ENCODE measurements around the gene GRPEL1. TPM values are rescaled to one million over a fixed set of nuclear protein-coding genes. Genes with fewer than 3 reads are reported as not detected.

The GRPEL1 gene
- total RNA-seq, 1 experiment from 2014 or later = 40.7 TPM

DNA sequence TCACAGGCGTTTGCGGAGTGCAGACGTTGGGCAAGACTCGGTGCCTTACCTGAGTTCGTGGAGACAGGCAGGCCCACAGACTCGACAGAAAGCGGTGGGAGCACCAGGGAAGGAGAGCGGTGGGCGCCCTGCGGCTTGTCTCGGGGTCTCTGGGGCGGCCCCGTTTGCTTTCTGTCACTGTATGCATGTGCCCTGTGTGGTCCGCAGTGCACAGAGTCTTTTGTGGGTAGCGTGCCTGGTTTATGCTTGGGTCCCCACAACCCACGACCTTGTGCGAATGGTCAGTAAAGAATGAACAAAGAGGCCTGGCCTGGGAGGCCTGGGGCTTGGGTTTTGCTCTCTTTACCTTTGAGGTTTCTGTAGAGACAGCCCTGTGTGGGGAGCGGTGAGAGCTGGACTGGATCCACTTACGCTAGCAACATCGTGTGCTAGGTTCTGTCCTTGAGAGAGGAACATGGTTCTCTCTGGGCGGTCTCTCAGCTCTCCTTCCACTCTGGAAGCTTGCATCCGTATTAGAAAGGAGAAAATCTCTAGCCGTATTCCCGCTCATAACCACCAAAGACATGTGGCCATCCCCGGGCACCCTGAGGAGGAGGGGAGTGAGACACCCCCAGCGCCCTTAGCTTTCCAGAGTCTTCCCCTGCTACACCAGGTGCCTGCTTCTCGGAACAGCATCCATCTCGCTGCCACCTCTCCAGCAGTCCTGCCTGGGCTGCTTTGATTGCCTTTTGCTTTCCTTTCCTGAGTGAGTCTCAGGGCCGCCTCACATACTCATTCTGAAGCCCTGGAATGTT is 23.5 kb downstream of the GRPEL1 start:
- no peak overlapping the region for H3K23ac ChIP-seq (ENCODE audit: insufficient read length, low read depth, low read length)
- H3K23me2 ChIP-seq (ENCODE audit: insufficient read length, low read depth, low read length, poor library complexity, severe bottlenecking) = peaks cover 19% of the 10 kb centered on the region
- H3K18ac ChIP-seq (ENCODE audit: insufficient read length, low read depth, low read length) = no peak overlapping the region
- Mint-ChIP-seq H3K9me3 (no peaks in the 10 kb centered on the region), H3K27me3 (ENCODE audit: low read depth) (peaks cover 33% of the 10 kb centered on the region), H3K4me3 (peak overlapping the region; percentile 75 to 85), H3K4me1 (peaks cover 33 to 40% of the 10 kb centered on the region in 2 experiments), H3K36me3 (ENCODE audit: insufficient read depth in 1 of 3, low read depth in 3 of 3) (no peaks in the 10 kb centered on the region; a peak in 2 of 7 replicates), H3K27ac (peak overlapping the region in 1 of 3 experiments; percentile 78; a peak in 1 of 7 replicates)
- H3K79me2 ChIP-seq (ENCODE audit: insufficient read depth, low read length) = peaks cover 10% of the 10 kb centered on the region
- no peak overlapping the region for H3K27ac ChIP-seq (ENCODE audit: insufficient read length, low read depth, low read length)
- peaks cover 12% of the 10 kb centered on the region; the same call in 1 of the 2 replicates for H3K27me3 ChIP-seq (ENCODE audit: insufficient read depth, low read length)
- no peak overlapping the region for H3T11ph ChIP-seq (ENCODE audit: low read length)
- no peak overlapping the region for H2AK5ac ChIP-seq (ENCODE audit: insufficient read length, low read length)
- no peak overlapping the region for H2BK12ac ChIP-seq (ENCODE audit: insufficient read length, low read depth, low read length)
- H3K4ac ChIP-seq (ENCODE audit: low read depth, low read length) = no peak overlapping the region
- H3K9ac ChIP-seq (ENCODE audit: extremely low read depth, insufficient read length, low read length) = peak overlapping the region; percentile 62
- no peak overlapping the region for H2BK15ac ChIP-seq (ENCODE audit: low read depth, low read length)
- WGBS (ENCODE audit: extremely low coverage, insufficient read length, low lambda C conversion rate) = no CpG with 5 or more reads among the region's 29 CpGs
- H3K4me2 ChIP-seq (ENCODE audit: insufficient read depth, insufficient read length, low read length) = peak overlapping the region; percentile 70
- no peak overlapping the region for H3K56ac ChIP-seq (ENCODE audit: insufficient read length, low read depth, low read length)
- H3K4me1 ChIP-seq (ENCODE audit: insufficient read depth, low read length) = peaks cover 3% of the 10 kb centered on the region; the same call in 1 of the 2 replicates
- H4K91ac ChIP-seq (ENCODE audit: insufficient read length, low read depth, low read length) = no peak overlapping the region
- H4K8ac ChIP-seq (replicated peaks; ENCODE audit: insufficient read length, low read depth, low read length) = no peak overlapping the region
- TF ChIP-seq, protein P1, sequence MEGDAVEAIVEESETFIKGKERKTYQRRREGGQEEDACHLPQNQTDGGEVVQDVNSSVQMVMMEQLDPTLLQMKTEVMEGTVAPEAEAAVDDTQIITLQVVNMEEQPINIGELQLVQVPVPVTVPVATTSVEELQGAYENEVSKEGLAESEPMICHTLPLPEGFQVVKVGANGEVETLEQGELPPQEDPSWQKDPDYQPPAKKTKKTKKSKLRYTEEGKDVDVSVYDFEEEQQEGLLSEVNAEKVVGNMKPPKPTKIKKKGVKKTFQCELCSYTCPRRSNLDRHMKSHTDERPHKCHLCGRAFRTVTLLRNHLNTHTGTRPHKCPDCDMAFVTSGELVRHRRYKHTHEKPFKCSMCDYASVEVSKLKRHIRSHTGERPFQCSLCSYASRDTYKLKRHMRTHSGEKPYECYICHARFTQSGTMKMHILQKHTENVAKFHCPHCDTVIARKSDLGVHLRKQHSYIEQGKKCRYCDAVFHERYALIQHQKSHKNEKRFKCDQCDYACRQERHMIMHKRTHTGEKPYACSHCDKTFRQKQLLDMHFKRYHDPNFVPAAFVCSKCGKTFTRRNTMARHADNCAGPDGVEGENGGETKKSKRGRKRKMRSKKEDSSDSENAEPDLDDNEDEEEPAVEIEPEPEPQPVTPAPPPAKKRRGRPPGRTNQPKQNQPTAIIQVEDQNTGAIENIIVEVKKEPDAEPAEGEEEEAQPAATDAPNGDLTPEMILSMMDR (conservative IDR thresholded peaks at IDR 0.05) = no peak
- H2BK120ac ChIP-seq (ENCODE audit: low read depth, low read length, poor library complexity, severe bottlenecking) = no peak overlapping the region
- no peak overlapping the region for H4K5ac ChIP-seq (ENCODE audit: insufficient read length, low read depth, low read length)
- no peak overlapping the region for H2BK20ac ChIP-seq (ENCODE audit: low read depth, low read length, poor library complexity, severe bottlenecking)
- no peak overlapping the region for H2AFZ ChIP-seq (ENCODE audit: low read length)
- peaks cover 4% of the 10 kb centered on the region for H3K79me1 ChIP-seq (ENCODE audit: insufficient read depth, low read depth, low read length, poor library complexity, severe bottlenecking)
- H2BK5ac ChIP-seq (ENCODE audit: insufficient read length, low read length) = no peak overlapping the region
- no peak for DNase-seq
- no peaks in the 10 kb centered on the region for H4K20me1 ChIP-seq (ENCODE audit: control insufficient read depth, insufficient read depth, insufficient read length)
- 0 out of 2 replicates have a peak overlapping the region, but pooled peaks have one; percentile 14 for H3K14ac ChIP-seq (ENCODE audit: insufficient read depth, low read length)
- no peaks in the 10 kb centered on the region for H3K9me3 ChIP-seq (ENCODE audit: control insufficient read depth, low read depth, low read length)

All from H9 (cell line).